IPS DF 6.9 (cell line): ENCODE measurements around the gene KRT25.
A peak's percentile ranks its signal among the peaks of the same experiment; 100 is the strongest.

Experiments
- DNase-seq: peaks from one replicate; pipeline ENCODE4 v3.0.0-alpha.2; 2013; ENCODE audit warnings: low read depth, low spot score
- H3K27ac ChIP-seq: one replicate; pipeline ENCODE4 v1.5.1; 2013; ENCODE audit warnings: low read length, control low read depth
- H3K27me3 ChIP-seq: 2 replicates; pipeline ENCODE4 v1.6.1; 2013; ENCODE audit warnings: mild to moderate bottlenecking, low read length; ENCODE audit not compliant: control insufficient read depth, insufficient read depth
- H3K36me3 ChIP-seq: 2 replicates; pipeline ENCODE4 v1.6.1; 2013; ENCODE audit warnings: low read length; ENCODE audit not compliant: control insufficient read depth, insufficient read depth
- H3K4me1 ChIP-seq: 2 replicates; pipeline ENCODE4 v1.6.1; 2013; ENCODE audit warnings: low read length; ENCODE audit not compliant: control insufficient read depth, insufficient read depth
- H3K4me3 ChIP-seq: 2 replicates; pipeline ENCODE4 v1.5.1; 2013; ENCODE audit warnings: mild to moderate bottlenecking, low read length
- H3K9me3 ChIP-seq: 2 replicates; pipeline ENCODE4 v1.6.1; 2013; ENCODE audit warnings: low read length, inconsistent platforms; ENCODE audit not compliant: control insufficient read depth, insufficient read depth
- WGBS: extraction: QIAGEN DNeasy Blood & Tissue Kit; methylation state at CpG from one replicate; pipeline ENCODE4 v1.1.7; 2013; ENCODE audit warnings: mixed read lengths, missing lambda C conversion rate; ENCODE audit not compliant: insufficient read length, insufficient coverage; 5-methylcytosine and 5-hydroxymethylcytosine counted together

The KRT25 gene, protein sequence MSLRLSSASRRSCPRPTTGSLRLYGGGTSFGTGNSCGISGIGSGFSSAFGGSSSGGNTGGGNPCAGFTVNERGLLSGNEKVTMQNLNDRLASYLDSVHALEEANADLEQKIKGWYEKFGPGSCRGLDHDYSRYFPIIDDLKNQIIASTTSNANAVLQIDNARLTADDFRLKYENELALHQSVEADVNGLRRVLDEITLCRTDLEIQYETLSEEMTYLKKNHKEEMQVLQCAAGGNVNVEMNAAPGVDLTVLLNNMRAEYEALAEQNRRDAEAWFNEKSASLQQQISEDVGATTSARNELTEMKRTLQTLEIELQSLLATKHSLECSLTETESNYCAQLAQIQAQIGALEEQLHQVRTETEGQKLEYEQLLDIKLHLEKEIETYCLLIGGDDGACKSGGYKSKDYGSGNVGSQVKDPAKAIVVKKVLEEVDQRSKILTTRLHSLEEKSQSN

DNA sequence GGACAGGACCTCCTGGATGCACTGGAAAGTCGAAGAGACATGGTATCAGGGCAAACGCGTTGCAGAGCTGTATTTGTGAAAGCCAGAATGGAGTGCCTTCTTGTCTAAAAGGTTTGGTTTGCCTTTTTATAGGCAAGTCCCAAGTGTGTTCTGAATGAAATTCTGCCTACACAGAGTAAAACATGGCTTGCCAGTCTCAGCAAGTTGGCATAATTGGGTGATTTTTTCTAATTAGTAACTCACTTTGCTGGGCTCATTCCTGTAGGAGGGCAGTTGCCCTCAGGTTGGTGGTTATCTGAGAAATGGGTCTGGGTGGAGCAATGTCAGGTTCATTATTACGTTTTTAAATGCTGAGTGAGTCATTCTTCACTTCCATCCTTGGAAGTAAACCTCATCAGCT lies at the start of gene KRT25:
TSS of gene KRT25 (minus strand) at position 101 of the 400 bp plus-strand sequence. CDS start at position 41, 60 bp downstream.
- Histone ChIP-seq H3K9me3 (no peaks in the 10 kb centered on the region), H3K27me3 (no peaks in the 10 kb centered on the region), H3K36me3 (no peaks in the 10 kb centered on the region), H3K4me3 (no peak within 1 kb of the TSS), H3K27ac (no peak within 1 kb of the TSS), H3K4me1 (no peaks in the 10 kb centered on the region; the same call in 1 of the 2 replicates)
- WGBS = no CpG with 5 or more reads among the region's 4 CpGs
- DNase-seq = no peak

GRCh38 chr17:40803617-40804082 lies 48.5 kb upstream of the KRT25 start:
- H3K4me1 ChIP-seq = no peaks in the 10 kb centered on the region
- H3K4me3 ChIP-seq = no peak overlapping the region
- DNase-seq = peak; percentile 33
- H3K27ac ChIP-seq = no peak overlapping the region
- WGBS = no CpG with 5 or more reads among the region's 13 CpGs
- no peaks in the 10 kb centered on the region for H3K9me3 ChIP-seq
- H3K36me3 ChIP-seq = no peaks in the 10 kb centered on the region
- H3K27me3 ChIP-seq = no peaks in the 10 kb centered on the region

GRCh38 chr17:40801157-40801556 lies 46.0 kb upstream of the KRT25 start:
- Histone ChIP-seq H3K4me3 (no peak overlapping the region), H3K27me3 (no peaks in the 10 kb centered on the region), H3K36me3 (no peaks in the 10 kb centered on the region), H3K27ac (no peak overlapping the region), H3K4me1 (no peaks in the 10 kb centered on the region), H3K9me3 (no peaks in the 10 kb centered on the region)
- no peak for DNase-seq
- no CpG with 5 or more reads among the region's 2 CpGs for WGBS

GRCh38 chr17:40800381-40800780 lies 45.2 kb upstream of the KRT25 start:
- Histone ChIP-seq H3K27me3 (no peaks in the 10 kb centered on the region), H3K9me3 (no peaks in the 10 kb centered on the region), H3K4me3 (no peak overlapping the region), H3K27ac (no peak overlapping the region), H3K36me3 (no peaks in the 10 kb centered on the region), H3K4me1 (no peaks in the 10 kb centered on the region)
- WGBS = no CpG with 5 or more reads among the region's 1 CpG
- no peak for DNase-seq

- no peaks in the 10 kb centered on the region for H3K9me3 ChIP-seq
- no peaks in the 10 kb centered on the region for H3K4me1 ChIP-seq
- no peaks in the 10 kb centered on the region for H3K27me3 ChIP-seq
- no peak within 1 kb of the TSS for H3K27ac ChIP-seq
- no peak for DNase-seq
- no peak within 1 kb of the TSS for H3K4me3 ChIP-seq
- no peaks in the 10 kb centered on the region for H3K36me3 ChIP-seq
- WGBS = no CpG with 5 or more reads among the region's 3 CpGs
Measured at GRCh38 chr17:40799859-40800258, 44.7 kb upstream of the KRT25 start, which contains the start of gene KRT28. TSS of gene KRT28 (minus strand) at chr17:40799959. CDS start at chr17:40799893, 66 bp downstream.

- no peak overlapping the region for H3K27ac ChIP-seq
- no peaks in the 10 kb centered on the region for H3K4me1 ChIP-seq
- no peaks in the 10 kb centered on the region for H3K9me3 ChIP-seq
- H3K36me3 ChIP-seq = no peaks in the 10 kb centered on the region
- DNase-seq = no peak
- no peak overlapping the region for H3K4me3 ChIP-seq
- H3K27me3 ChIP-seq = no peaks in the 10 kb centered on the region
- WGBS = no CpG with 5 or more reads among the region's 27 CpGs
Measured at GRCh38 chr17:40796846-40797245, 41.7 kb upstream of the KRT25 start.

GRCh38 chr17:40795019-40795667 lies 40.0 kb upstream of the KRT25 start:
- Histone ChIP-seq H3K4me1 (no peaks in the 10 kb centered on the region), H3K4me3 (no peak overlapping the region), H3K27me3 (no peaks in the 10 kb centered on the region), H3K27ac (no peak overlapping the region), H3K36me3 (no peaks in the 10 kb centered on the region), H3K9me3 (no peaks in the 10 kb centered on the region)
- WGBS = no CpG with 5 or more reads among the region's 10 CpGs
- DNase-seq = no peak

GRCh38 chr17:40794466-40794865 lies 39.3 kb upstream of the KRT25 start:
- Histone ChIP-seq H3K4me1 (no peaks in the 10 kb centered on the region), H3K27me3 (no peaks in the 10 kb centered on the region), H3K27ac (no peak overlapping the region), H3K9me3 (no peaks in the 10 kb centered on the region), H3K36me3 (no peaks in the 10 kb centered on the region), H3K4me3 (no peak overlapping the region)
- DNase-seq = no peak
- WGBS = no CpG with 5 or more reads among the region's 2 CpGs

- Histone ChIP-seq H3K36me3 (no peaks in the 10 kb centered on the region), H3K27me3 (no peaks in the 10 kb centered on the region), H3K9me3 (no peaks in the 10 kb centered on the region), H3K4me1 (no peaks in the 10 kb centered on the region), H3K27ac (no peak overlapping the region), H3K4me3 (no peak overlapping the region)
- no CpG with 5 or more reads among the region's 10 CpGs for WGBS
- DNase-seq = no peak
Measured at GRCh38 chr17:40793832-40794231, 38.7 kb upstream of the KRT25 start.

DNA sequence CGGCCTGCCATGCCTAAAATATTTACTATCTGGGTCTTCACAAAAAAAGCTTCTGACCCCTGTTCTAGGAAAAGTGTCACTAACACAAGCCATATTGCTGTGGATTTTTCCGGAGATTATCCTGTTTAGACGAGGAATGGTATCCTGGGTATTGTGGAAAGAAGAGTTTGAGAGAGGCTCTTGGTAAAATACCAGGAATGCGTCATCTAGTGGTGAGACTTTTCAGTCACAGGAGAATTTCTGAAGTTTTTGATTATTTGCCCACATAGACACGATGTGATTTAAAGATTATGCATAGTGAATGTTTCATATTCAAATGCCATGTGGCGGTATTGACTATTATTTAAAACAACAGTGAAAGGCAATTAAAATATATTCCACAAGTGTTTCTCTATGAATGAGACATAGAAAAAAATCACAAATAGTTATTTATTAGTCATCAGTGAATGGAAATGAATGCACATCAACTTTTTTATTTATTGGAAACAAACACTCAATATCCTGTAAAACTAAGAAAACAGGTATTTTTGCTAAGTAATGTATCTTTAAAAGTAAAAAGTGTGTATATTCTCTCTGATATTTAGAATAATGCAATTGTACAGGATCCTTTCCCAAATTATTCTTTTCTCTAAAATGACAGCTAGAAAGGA lies 36.8 kb upstream of the KRT25 start:
- no peak for DNase-seq

More for the DNA sequence above, 36.8 kb upstream of the KRT25 start:
- no CpG with 5 or more reads among the region's 6 CpGs for WGBS
- Histone ChIP-seq H3K27ac (no peak overlapping the region), H3K27me3 (no peaks in the 10 kb centered on the region), H3K4me1 (no peaks in the 10 kb centered on the region), H3K36me3 (no peaks in the 10 kb centered on the region), H3K4me3 (no peak overlapping the region), H3K9me3 (no peaks in the 10 kb centered on the region)
